ENCODE data around the gene UBTD1.
"Not testable (repeated sequence)": the region's sequence is repeated elsewhere in the genome, so short reads cannot be mapped to it uniquely, and the experiment has no call there.

The UBTD1 gene

GRCh38 chr10:97546456-97547270, 47.9 kb downstream of the UBTD1 start:
- Histone ChIP-seq H3K36me3 (ENCODE audit: insufficient read depth, low read depth, low read length) (no peaks in the 10 kb centered on the region), H3K27me3 (ENCODE audit: insufficient read depth, low read length) (no peaks in the 10 kb centered on the region), H3K9me3 (ENCODE audit: insufficient read depth, low read depth, low read length) (no peaks in the 10 kb centered on the region), H3K27ac (ENCODE audit: low read length) (no peak overlapping the region), H3K4me3 (ENCODE audit: low read length) (no peak overlapping the region), H3K4me1 (ENCODE audit: insufficient read depth, low read length) (peaks cover 25% of the 10 kb centered on the region), H3K9ac (ENCODE audit: low read depth, low read length) (no peak overlapping the region)

- H3K27me3 ChIP-seq (ENCODE audit: insufficient read depth, low read length): no peaks in the 10 kb centered on the region
- H3K9ac ChIP-seq (ENCODE audit: low read depth, low read length): no peak overlapping the region
- H3K27ac ChIP-seq (ENCODE audit: low read length): no peak overlapping the region
- H3K36me3 ChIP-seq (ENCODE audit: insufficient read depth, low read depth, low read length): no peaks in the 10 kb centered on the region
- H3K4me1 ChIP-seq (ENCODE audit: insufficient read depth, low read length): peaks cover 25% of the 10 kb centered on the region
- no peak overlapping the region for H3K4me3 ChIP-seq (ENCODE audit: low read length)
- H3K9me3 ChIP-seq (ENCODE audit: insufficient read depth, low read depth, low read length): no peaks in the 10 kb centered on the region
These were observed 48.5 kb downstream of the UBTD1 start for GRCh38 chr10:97547271-97547600.

- H3K27me3 ChIP-seq (ENCODE audit: insufficient read depth, low read length): no peaks in the 10 kb centered on the region
- no peaks in the 10 kb centered on the region for H3K9me3 ChIP-seq (ENCODE audit: insufficient read depth, low read depth, low read length)
- H3K27ac ChIP-seq (ENCODE audit: low read length): no peak overlapping the region
These were observed 49.2 kb downstream of the UBTD1 start for GRCh38 chr10:97547962-97548361.

GRCh38 chr10:97548828-97549455, 50.2 kb downstream of the UBTD1 start:
- Histone ChIP-seq H3K9me3 (ENCODE audit: insufficient read depth, low read depth, low read length) (no peaks in the 10 kb centered on the region), H3K36me3 (ENCODE audit: insufficient read depth, low read depth, low read length) (no peaks in the 10 kb centered on the region), H3K27ac (ENCODE audit: low read length) (no peak overlapping the region), H3K27me3 (ENCODE audit: insufficient read depth, low read length) (no peaks in the 10 kb centered on the region), H3K4me1 (ENCODE audit: insufficient read depth, low read length) (peaks cover 23% of the 10 kb centered on the region; the same call in 1 of the 2 replicates), H3K9ac (ENCODE audit: low read depth, low read length) (no peak overlapping the region), H3K4me3 (ENCODE audit: low read length) (no peak overlapping the region)

More at GRCh38 chr10:97547962-97548361, 49.2 kb downstream of the UBTD1 start:
- Histone ChIP-seq H3K4me1 (ENCODE audit: insufficient read depth, low read length) (peaks cover 19% of the 10 kb centered on the region), H3K36me3 (ENCODE audit: insufficient read depth, low read depth, low read length) (no peaks in the 10 kb centered on the region), H3K9ac (ENCODE audit: low read depth, low read length) (no peak overlapping the region), H3K4me3 (ENCODE audit: low read length) (no peak overlapping the region)

GRCh38 chr10:97549587-97550322, 51.0 kb downstream of the UBTD1 start:
- H3K27me3 ChIP-seq (ENCODE audit: insufficient read depth, low read length): no peaks in the 10 kb centered on the region
- peak overlapping the region; percentile 39; the same call in 1 of the 2 replicates for H3K9ac ChIP-seq (ENCODE audit: low read depth, low read length)
- no peaks in the 10 kb centered on the region for H3K36me3 ChIP-seq (ENCODE audit: insufficient read depth, low read depth, low read length)
- peak overlapping the region; percentile 10 for H3K27ac ChIP-seq (ENCODE audit: low read length)
- H3K9me3 ChIP-seq (ENCODE audit: insufficient read depth, low read depth, low read length): no peaks in the 10 kb centered on the region
- peaks cover 25% of the 10 kb centered on the region; the same call in 1 of the 2 replicates for H3K4me1 ChIP-seq (ENCODE audit: insufficient read depth, low read length)
- peak overlapping the region; percentile 18; the same call in 1 of the 2 replicates for H3K4me3 ChIP-seq (ENCODE audit: low read length)

GRCh38 chr10:97550336-97551149, 51.8 kb downstream of the UBTD1 start:
- Histone ChIP-seq H3K4me3 (ENCODE audit: low read length) (no peak overlapping the region; the same call in 1 of the 2 replicates), H3K27ac (ENCODE audit: low read length) (no peak overlapping the region), H3K27me3 (ENCODE audit: insufficient read depth, low read length) (no peaks in the 10 kb centered on the region), H3K9ac (ENCODE audit: low read depth, low read length) (peak overlapping the region; percentile 39; the same call in 1 of the 2 replicates), H3K9me3 (ENCODE audit: insufficient read depth, low read depth, low read length) (peaks cover 5% of the 10 kb centered on the region), H3K4me1 (ENCODE audit: insufficient read depth, low read length) (peaks cover 25% of the 10 kb centered on the region; the same call in 1 of the 2 replicates), H3K36me3 (ENCODE audit: insufficient read depth, low read depth, low read length) (no peaks in the 10 kb centered on the region)

- peaks cover 25% of the 10 kb centered on the region; the same call in 1 of the 2 replicates for H3K4me1 ChIP-seq (ENCODE audit: insufficient read depth, low read length)
- H3K4me3 ChIP-seq (ENCODE audit: low read length): no peak overlapping the region
- H3K27me3 ChIP-seq (ENCODE audit: insufficient read depth, low read length): no peaks in the 10 kb centered on the region
- no peaks in the 10 kb centered on the region for H3K36me3 ChIP-seq (ENCODE audit: insufficient read depth, low read depth, low read length)
- no peak overlapping the region for H3K27ac ChIP-seq (ENCODE audit: low read length)
- H3K9me3 ChIP-seq (ENCODE audit: insufficient read depth, low read depth, low read length): peaks cover 5% of the 10 kb centered on the region
- no peak overlapping the region for H3K9ac ChIP-seq (ENCODE audit: low read depth, low read length)
These were observed 52.5 kb downstream of the UBTD1 start for GRCh38 chr10:97551271-97551670.

- H3K4me3 ChIP-seq (ENCODE audit: low read length): peak overlapping the region; percentile 49; the same call in 1 of the 2 replicates
- H3K36me3 ChIP-seq (ENCODE audit: insufficient read depth, low read depth, low read length): no peaks in the 10 kb centered on the region
- peaks cover 25% of the 10 kb centered on the region; the same call in 1 of the 2 replicates for H3K4me1 ChIP-seq (ENCODE audit: insufficient read depth, low read length)
- H3K9ac ChIP-seq (ENCODE audit: low read depth, low read length): peak overlapping the region; percentile 29; the same call in 1 of the 2 replicates
- peaks cover 5% of the 10 kb centered on the region for H3K9me3 ChIP-seq (ENCODE audit: insufficient read depth, low read depth, low read length)
- H3K27me3 ChIP-seq (ENCODE audit: insufficient read depth, low read length): no peaks in the 10 kb centered on the region
- H3K27ac ChIP-seq (ENCODE audit: low read length): no peak overlapping the region
These were observed 54.9 kb downstream of the UBTD1 start for GRCh38 chr10:97553575-97554031.

GRCh38 chr10:97554336-97554735, 55.6 kb downstream of the UBTD1 start:
- Histone ChIP-seq H3K9ac (ENCODE audit: low read depth, low read length) (peak overlapping the region; percentile 29; the same call in 1 of the 2 replicates), H3K4me1 (ENCODE audit: insufficient read depth, low read length) (peaks cover 22% of the 10 kb centered on the region; the same call in 1 of the 2 replicates)
- not testable (repeated sequence) for H3K4me3 ChIP-seq (ENCODE audit: low read length); H3K27me3 ChIP-seq (ENCODE audit: insufficient read depth, low read length); H3K36me3 ChIP-seq (ENCODE audit: insufficient read depth, low read depth, low read length); H3K27ac ChIP-seq (ENCODE audit: low read length); H3K9me3 ChIP-seq (ENCODE audit: insufficient read depth, low read depth, low read length)

- not testable (repeated sequence) for H3K9me3 ChIP-seq (ENCODE audit: insufficient read depth, low read depth, low read length); H3K27me3 ChIP-seq (ENCODE audit: insufficient read depth, low read length); H3K4me1 ChIP-seq (ENCODE audit: insufficient read depth, low read length); H3K27ac ChIP-seq (ENCODE audit: low read length); H3K9ac ChIP-seq (ENCODE audit: low read depth, low read length); H3K36me3 ChIP-seq (ENCODE audit: insufficient read depth, low read depth, low read length); H3K4me3 ChIP-seq (ENCODE audit: low read length)
These were observed 56.8 kb downstream of the UBTD1 start for GRCh38 chr10:97555541-97555940.
